Transverse colon (tissue), 4 donors: ENCODE results near the gene STXBP1. TPM values are rescaled to one million over a fixed set of nuclear protein-coding genes. Genes with fewer than 3 reads are reported as not detected.

ENCODE experiments used
- DNase-seq: peaks from one replicate; pipeline ENCODE4 v3.0.0-alpha.2; 2019
- H3K27ac ChIP-seq, 4 donors: fragments of 200-600 bp; sonication (generic); 2 replicates each; pipeline ENCODE4 v1.5.1; 2016 to 2018; ENCODE audit warnings: inconsistent platforms in 4 of 4
- H3K27me3 ChIP-seq: fragments of 200-600 bp; sonication (generic); 2 replicates; pipeline ENCODE4 v1.5.1; 2017; ENCODE audit warnings: inconsistent platforms
- H3K36me3 ChIP-seq, 4 donors: fragments of 200-600 bp; sonication (generic); 2 replicates each; pipeline ENCODE4 v1.5.1; 2017 to 2019; ENCODE audit warnings: inconsistent platforms in 4 of 4
- H3K4me1 ChIP-seq, 4 donors: fragments of 200-600 bp; sonication (generic); 2 replicates each; pipeline ENCODE4 v1.5.1; 2017 to 2020; ENCODE audit warnings: inconsistent platforms in 4 of 4
- H3K4me3 ChIP-seq, 4 donors: fragments of 200-600 bp; sonication (generic); 1 replicate in 1 of 4; 2 replicates in 3 of 4; pipeline versions ENCODE4 v1.5.1 to v1.6.1; 2017 to 2019; ENCODE audit warnings: inconsistent platforms in 4 of 4
- H3K9me3 ChIP-seq, 2 donors: fragments of 200-600 bp; sonication (generic); 2 replicates each; pipeline ENCODE4 v1.5.1; 2017 to 2019; ENCODE audit warnings: inconsistent platforms in 2 of 2
- EP300 ChIP-seq: sonication (generic); formaldehyde crosslinking; IDR thresholded peaks from one replicate; pipeline ENCODE4 v1.6.1; 2017; ENCODE audit warnings: antibody characterized with exemption, low read depth
- POLR2A ChIP-seq: fragments of 450-650 bp; IDR thresholded peaks from one replicate; pipeline ENCODE4 v1.6.1; 2016; ENCODE audit warnings: antibody characterized with exemption, mild to moderate bottlenecking, moderate library complexity
- POLR2AphosphoS5 ChIP-seq, 3 donors: sonication (generic); formaldehyde crosslinking; IDR thresholded peaks; one replicate each; pipeline ENCODE4 v1.6.1; 2016; ENCODE audit warnings: antibody characterized with exemption in 3 of 3
- WGBS, 2 donors: methylation state at CpG; one replicate each; pipeline ENCODE4 v1.1.5; 2018; ENCODE audit warnings: low coverage in 1 of 2; 5-methylcytosine and 5-hydroxymethylcytosine counted together
- in situ Hi-C, 4 donors: fragments of 200-750 bp; cut with MboI; loops; one replicate each; pipeline versions ENCODE4 v1.15.0 to v1.15.1; 2017; ENCODE audit warnings: low sequenced_read_pairs in 3 of 4, low pct_ligation_motif_present in 1 of 4, low pct_unique_long_range_greater_than_20kb in 1 of 4
- intact Hi-C: fragments of 100-400 bp; cut with DNase I; formaldehyde crosslinking; loops from one replicate; pipeline ENCODE4 v1.15.1; 2023; ENCODE audit warnings: low total_unique reads
- total RNA-seq, 4 donors: library from RNA; depleted of rRNA; stranded (reverse); fragments of >200 nt; gene quantifications; one replicate each; pipeline ENCODE4 v1.1.0, GENCODE V29; 2016
- TF ChIP-seq, protein P1 (sequence below), 5 experiments: fragments of 200-600 bp in 3 of 5; fragments of 450-650 bp in 2 of 5; sonication (generic) in 3 of 5; IDR thresholded peaks; 1 replicate in 2 of 5; 2 replicates in 3 of 5; pipeline ENCODE4 v1.5.1; 2016 to 2017; ENCODE audit warnings: antibody characterized with exemption in 5 of 5, inconsistent platforms in 3 of 5, mild to moderate bottlenecking in 2 of 5, moderate library complexity in 1 of 5

STXBP1 gene
- total RNA-seq, 4 donors from 2014 or later: 7.9 to 193 (median 13.3) TPM

GRCh38 chr9:127585161-127585819 lies 26.8 kb upstream of the STXBP1 start:
- peak overlapping the region in 1 of 4 donors; percentile 33 for H3K27ac ChIP-seq
- in situ Hi-C loops (loop anchor here (5.0 to 25.0 kb wide), 6 partner anchors 73 to 327 kb away; partner anchors contain the start of genes ST6GALNAC4 (in 2 of the 4) and TOR2A (in 2 of the 4)), intact Hi-C loops (no loop called here)

DNA sequence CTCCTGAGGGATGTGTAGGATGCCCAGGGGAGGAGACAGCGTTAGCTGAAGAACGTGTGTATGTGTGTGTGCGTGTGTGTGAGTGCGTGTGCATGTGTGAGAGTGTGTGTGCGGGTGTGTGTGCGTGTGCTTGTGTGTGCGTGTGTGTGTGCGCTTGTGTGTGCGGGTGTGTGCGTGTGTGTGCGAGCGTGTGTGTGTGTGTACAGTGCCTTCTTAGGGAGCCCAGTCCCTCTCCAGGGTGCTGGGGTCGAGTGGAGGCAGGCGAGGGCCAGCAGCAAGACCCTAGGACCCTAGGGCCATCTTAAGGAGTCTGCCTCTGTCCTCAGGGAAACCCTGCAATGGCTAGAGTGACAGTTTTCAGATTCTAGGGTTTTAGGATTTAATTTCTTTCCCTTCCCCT lies 26.0 kb upstream of the STXBP1 start:
- DNase-seq: no peak
- Histone ChIP-seq H3K4me3 (no peak overlapping the region), H3K27me3 (no peaks in the 10 kb centered on the region), H3K27ac (peak overlapping the region in 1 of 4 donors; percentile 33), H3K36me3 (no peaks in the 10 kb centered on the region), H3K4me1 (peaks cover 0 to 29% (median 15%) of the 10 kb centered on the region in 4 donors), H3K9me3 (no peaks in the 10 kb centered on the region)
- no peak for TF ChIP-seq POLR2A
- TF ChIP-seq EP300: no peak
- TF ChIP-seq, protein P1, sequence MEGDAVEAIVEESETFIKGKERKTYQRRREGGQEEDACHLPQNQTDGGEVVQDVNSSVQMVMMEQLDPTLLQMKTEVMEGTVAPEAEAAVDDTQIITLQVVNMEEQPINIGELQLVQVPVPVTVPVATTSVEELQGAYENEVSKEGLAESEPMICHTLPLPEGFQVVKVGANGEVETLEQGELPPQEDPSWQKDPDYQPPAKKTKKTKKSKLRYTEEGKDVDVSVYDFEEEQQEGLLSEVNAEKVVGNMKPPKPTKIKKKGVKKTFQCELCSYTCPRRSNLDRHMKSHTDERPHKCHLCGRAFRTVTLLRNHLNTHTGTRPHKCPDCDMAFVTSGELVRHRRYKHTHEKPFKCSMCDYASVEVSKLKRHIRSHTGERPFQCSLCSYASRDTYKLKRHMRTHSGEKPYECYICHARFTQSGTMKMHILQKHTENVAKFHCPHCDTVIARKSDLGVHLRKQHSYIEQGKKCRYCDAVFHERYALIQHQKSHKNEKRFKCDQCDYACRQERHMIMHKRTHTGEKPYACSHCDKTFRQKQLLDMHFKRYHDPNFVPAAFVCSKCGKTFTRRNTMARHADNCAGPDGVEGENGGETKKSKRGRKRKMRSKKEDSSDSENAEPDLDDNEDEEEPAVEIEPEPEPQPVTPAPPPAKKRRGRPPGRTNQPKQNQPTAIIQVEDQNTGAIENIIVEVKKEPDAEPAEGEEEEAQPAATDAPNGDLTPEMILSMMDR (IDR thresholded peaks at IDR 0.05): no peak
- TF ChIP-seq POLR2AphosphoS5 (IDR thresholded peaks at IDR 0.05): no peak
- intact Hi-C loops (loop anchor here (1.0 kb wide), 1 partner anchor 82 kb away; no protein-coding TSS in a partner anchor), in situ Hi-C loops (loop anchor here (5.0 to 25.0 kb wide), 6 partner anchors 74 to 326 kb away; partner anchors contain the start of genes ST6GALNAC4 (in 2 of the 4) and TOR2A (in 2 of the 4))
- 71% methylated on average over 14 of the region's 14 CpGs; no CpG with 5 or more reads in 1 of the 2 donors for WGBS, 2 donors

More at GRCh38 chr9:127585161-127585819, 26.8 kb upstream of the STXBP1 start:
- Histone ChIP-seq H3K9me3 (no peaks in the 10 kb centered on the region), H3K27me3 (no peaks in the 10 kb centered on the region), H3K4me1 (peaks cover 0 to 36% (median 15%) of the 10 kb centered on the region in 4 donors), H3K36me3 (no peaks in the 10 kb centered on the region), H3K4me3 (no peak overlapping the region)
- no peak for TF ChIP-seq POLR2AphosphoS5 (IDR thresholded peaks at IDR 0.05)
- TF ChIP-seq, protein P1 (IDR thresholded peaks at IDR 0.05): no peak
- TF ChIP-seq EP300: no peak
- TF ChIP-seq POLR2A: no peak
- WGBS, 2 donors: 96% methylated on average over 4 of the region's 4 CpGs
- no peak for DNase-seq

DNA sequence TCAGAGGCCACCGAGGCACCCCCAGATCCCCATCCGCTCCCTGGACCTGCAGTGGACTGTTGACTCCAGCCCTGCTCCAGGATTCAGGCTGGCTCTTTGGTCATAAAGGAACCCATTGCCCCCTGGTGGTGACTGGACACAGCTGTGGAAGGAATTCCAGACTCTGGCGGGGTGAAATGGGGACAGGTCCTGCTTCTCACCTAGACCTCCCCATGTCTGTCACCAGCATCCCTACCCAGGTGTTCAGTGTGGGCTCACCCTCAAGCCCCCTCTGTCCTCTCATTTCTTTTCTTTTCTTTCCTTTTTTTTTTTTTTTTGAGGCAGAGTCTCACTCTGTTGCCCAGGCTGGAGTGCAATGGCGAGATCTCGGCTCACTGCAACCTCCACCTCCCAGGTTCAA lies 25.5 kb upstream of the STXBP1 start:
- in situ Hi-C loops (loop anchor here (5.0 to 25.0 kb wide), 6 partner anchors 74 to 326 kb away; partner anchors contain the start of genes ST6GALNAC4 (in 2 of the 4) and TOR2A (in 2 of the 4)), intact Hi-C loops (loop anchor here (1.0 kb wide), 1 partner anchor 82 kb away; no protein-coding TSS in a partner anchor)
- 56 to 80% methylated on average over 1 to 5 of the region's 5 CpGs for WGBS, 2 donors
- TF ChIP-seq, protein P1 (IDR thresholded peaks at IDR 0.05): peak; percentile 83 to 97 (median 88)
- TF ChIP-seq POLR2AphosphoS5 (IDR thresholded peaks at IDR 0.05): peak in 1 of 3 donors; percentile 17
- TF ChIP-seq POLR2A: no peak
- no peak for TF ChIP-seq EP300
- Histone ChIP-seq H3K27ac (no peak overlapping the region), H3K27me3 (no peaks in the 10 kb centered on the region), H3K36me3 (no peaks in the 10 kb centered on the region), H3K9me3 (no peaks in the 10 kb centered on the region), H3K4me3 (no peak overlapping the region), H3K4me1 (peaks cover 0 to 29% (median 15%) of the 10 kb centered on the region in 4 donors)
- DNase-seq: peak; percentile 85

DNA sequence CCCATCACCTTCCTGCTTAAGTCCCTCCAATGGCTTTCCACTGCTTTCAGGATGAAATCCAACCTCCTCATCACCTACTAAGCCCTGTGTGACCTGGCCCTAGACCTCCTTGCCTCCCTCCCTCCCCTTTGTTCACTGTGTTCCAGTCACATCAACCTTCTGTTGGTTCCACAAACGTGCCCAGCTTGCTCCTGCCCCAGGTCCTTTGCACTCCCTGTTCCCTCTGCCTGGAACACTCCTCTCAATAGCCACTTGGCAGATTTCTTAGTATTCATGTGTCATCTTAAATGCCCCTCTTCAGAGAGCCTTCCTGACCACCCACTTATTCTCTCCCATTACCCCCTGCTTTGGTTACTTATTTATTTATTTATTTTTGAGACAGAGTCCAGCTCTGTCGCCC lies 24.1 kb upstream of the STXBP1 start:
- intact Hi-C loops: no loop called here

More for the DNA sequence above, 24.1 kb upstream of the STXBP1 start:
- no peak for DNase-seq
- H3K9me3 ChIP-seq: no peaks in the 10 kb centered on the region
- H3K27ac ChIP-seq: peak overlapping the region in 1 of 4 donors; percentile 66
- no peaks in the 10 kb centered on the region for H3K27me3 ChIP-seq
- peaks cover 0 to 29% (median 15%) of the 10 kb centered on the region in 4 donors for H3K4me1 ChIP-seq
- no peak overlapping the region for H3K4me3 ChIP-seq
- WGBS, 2 donors: 50 to 62% methylated on average over 1 to 2 of the region's 2 CpGs
- no peaks in the 10 kb centered on the region for H3K36me3 ChIP-seq
- in situ Hi-C loops: loop anchor here (5.0 to 25.0 kb wide), 6 partner anchors 76 to 324 kb away; partner anchors contain the start of genes ST6GALNAC4 (in 2 of the 4) and TOR2A (in 2 of the 4)
- no peak for TF ChIP-seq POLR2A
- no peak for TF ChIP-seq EP300
- TF ChIP-seq POLR2AphosphoS5 (IDR thresholded peaks at IDR 0.05): no peak
- TF ChIP-seq, protein P1 (IDR thresholded peaks at IDR 0.05): no peak
